ENCODE results near the gene GLYATL2. TPM values are rescaled to one million over a fixed set of nuclear protein-coding genes. Genes with fewer than 3 reads are reported as not detected.

The GLYATL2 gene
- total RNA-seq, 2 experiments from 2014 or later, result not detected

GRCh38 chr11:58784995-58785394, 59.5 kb downstream of the GLYATL2 start:
- Histone ChIP-seq H3K36me3 (ENCODE audit: insufficient read depth, low read length) (no peaks in the 10 kb centered on the region), H3K4me3 (ENCODE audit: low read length) (no peak overlapping the region), H3K27me3 (ENCODE audit: control insufficient read depth in 1 of 2, insufficient read depth in 2 of 2, low read length in 2 of 2) (no peaks in the 10 kb centered on the region), H3K27ac (ENCODE audit: low read depth in 1 of 2, low read length in 2 of 2) (no peak overlapping the region), H3K4me1 (ENCODE audit: insufficient read depth, low read length) (no peaks in the 10 kb centered on the region), H3K9me3 (ENCODE audit: control insufficient read depth in 1 of 2, insufficient read depth in 1 of 2, low read length in 2 of 2) (peaks cover 0 to 4% of the 10 kb centered on the region in 2 experiments)
- Mint-ChIP-seq H3K27me3 (peaks cover 3% of the 10 kb centered on the region), H3K36me3 (ENCODE audit: low read depth) (no peaks in the 10 kb centered on the region), H3K9me3 (no peaks in the 10 kb centered on the region), H3K4me3 (no peak overlapping the region), H3K27ac (no peak overlapping the region), H3K4me1 (ENCODE audit: low read depth) (no peaks in the 10 kb centered on the region)
- ChIA-PET POLR2A (no interaction called here), CTCF (no interaction called here)
- intact Hi-C loops (cut with DNase I, micrococcal nuclease), result loop anchor here in 1 of 2 experiments (5.0 kb wide), 2 partner anchors 208 to 1438 kb away; partner anchors contain the start of genes LPXN and ZFP91
- ATAC-seq (ENCODE audit: poor library complexity) (no peak), DNase-seq (no peak)
- no peak for TF ChIP-seq CTCF (IDR thresholded peaks at IDR 0.05)

Other genes starting within 250 kb of the GLYATL2 start
- gene CNTF, start 222.0 kb downstream of the GLYATL2 start, total RNA-seq, result 1 to 10 TPM; 3.1 to 3.9 TPM
- gene GLYAT, start 112.8 kb downstream of the GLYATL2 start, total RNA-seq, result not detected
- not detected for gene GLYATL1, start 94.8 kb upstream of the GLYATL2 start, total RNA-seq
- not detected for gene GLYATL1B, start 241.6 kb upstream of the GLYATL2 start, total RNA-seq

All from CD4-positive, alpha-beta T cell (primary cell).